Brain microvascular endothelial cell (primary cell): ENCODE measurements around the gene BCL3.

Experiments
- DNase-seq: peaks from one replicate; pipeline ENCODE4 v3.0.0-alpha.2; 2020
- H3K27ac ChIP-seq: fragments of 250-450 bp; sonication (Bioruptor Pico); 2 replicates; pipeline ENCODE4 v1.5.1; 2020; ENCODE audit warnings: mild to moderate bottlenecking, moderate library complexity
- H3K27me3 ChIP-seq: fragments of 250-450 bp; sonication (Bioruptor Pico); replicated peaks from 2 replicates; pipeline ENCODE4 v1.5.1; 2020; ENCODE audit warnings: mild to moderate bottlenecking
- H3K36me3 ChIP-seq: fragments of 250-450 bp; sonication (Bioruptor Pico); replicated peaks from 2 replicates; pipeline ENCODE4 v1.5.1; 2020; ENCODE audit warnings: mild to moderate bottlenecking
- H3K4me3 ChIP-seq: 2 replicates; pipeline ENCODE4 v1.5.1; 2011; ENCODE audit warnings: low read depth, mild to moderate bottlenecking, control low read depth, low read length, moderate library complexity
- CTCF ChIP-seq: IDR thresholded peaks from 2 replicates; pipeline ENCODE4 v1.5.1; 2011; ENCODE audit warnings: low read depth, mild to moderate bottlenecking, moderate library complexity, low read length, control low read depth, inconsistent platforms; ENCODE audit errors: missing control alignments
- in situ Hi-C: cut with HindIII; loops from 2 replicates; pipeline ENCODE4 v1.10.0; 2017; ENCODE audit warnings: low sequenced_read_pairs, low pct_ligation_motif_present

BCL3 gene

DNA sequence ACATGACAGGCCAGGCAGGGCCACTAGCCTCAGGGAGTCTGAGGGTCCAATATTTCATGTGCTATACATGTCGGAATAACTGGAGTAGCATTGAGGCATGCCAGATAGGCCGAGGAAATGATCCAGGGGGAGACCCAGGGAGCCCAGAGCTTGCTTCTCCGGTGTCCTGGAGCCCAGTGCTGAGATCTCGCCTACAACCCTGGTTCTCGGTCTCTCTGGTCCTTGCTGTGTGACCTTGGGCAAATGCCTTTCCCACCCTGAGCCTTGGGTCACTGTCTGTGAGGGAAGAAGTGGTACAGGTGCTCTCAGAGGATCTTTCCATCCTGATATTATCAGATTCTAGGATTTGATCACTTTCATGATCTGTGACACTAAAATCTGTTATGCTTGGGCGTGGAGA lies 40.5 kb downstream of the BCL3 start:
- DNase-seq: no peak
- H3K4me3 ChIP-seq: no peak overlapping the region
- H3K27ac ChIP-seq: no peak overlapping the region
- no peaks in the 10 kb centered on the region for H3K27me3 ChIP-seq
- TF ChIP-seq CTCF: no peak
- H3K36me3 ChIP-seq: no peaks in the 10 kb centered on the region
- in situ Hi-C loops: no loop called here

DNA sequence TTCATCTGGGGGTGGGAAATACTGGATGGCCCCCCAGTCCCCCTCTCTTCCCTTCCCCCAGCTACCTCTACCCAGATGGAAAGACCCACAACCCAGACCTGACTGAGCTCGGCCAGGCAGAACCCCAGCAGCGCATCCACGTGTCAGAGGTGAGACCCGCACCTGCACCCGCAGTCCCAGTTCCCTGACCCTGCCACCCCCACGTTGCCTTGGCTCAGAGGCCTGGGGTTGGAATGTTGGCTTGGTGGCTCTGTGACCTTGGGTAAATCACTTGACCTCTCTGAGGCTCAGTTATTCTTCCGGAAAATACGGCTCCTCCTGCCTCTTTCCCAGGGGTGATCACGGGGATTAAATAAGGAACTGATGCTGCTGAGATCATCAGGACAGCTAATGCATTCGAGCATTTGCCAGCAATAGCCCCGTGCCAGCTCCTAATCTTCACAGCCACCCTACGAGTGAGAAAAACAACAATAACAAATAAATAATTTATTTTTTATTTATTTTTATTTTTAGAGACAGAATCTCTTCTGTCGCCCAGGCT lies 41.5 kb downstream of the BCL3 start:
- Histone ChIP-seq H3K4me3 (no peak overlapping the region), H3K27me3 (no peaks in the 10 kb centered on the region), H3K27ac (no peak overlapping the region), H3K36me3 (no peaks in the 10 kb centered on the region)
- no peak for TF ChIP-seq CTCF
- in situ Hi-C loops: no loop called here
- DNase-seq: no peak

- TF ChIP-seq CTCF: no peak
- Histone ChIP-seq H3K36me3 (no peaks in the 10 kb centered on the region), H3K27me3 (no peaks in the 10 kb centered on the region), H3K27ac (no peak overlapping the region), H3K4me3 (no peak overlapping the region)
- in situ Hi-C loops: no loop called here
- DNase-seq: no peak
Observed at GRCh38 chr19:44792281-44792680, 43.8 kb downstream of the BCL3 start.

DNA sequence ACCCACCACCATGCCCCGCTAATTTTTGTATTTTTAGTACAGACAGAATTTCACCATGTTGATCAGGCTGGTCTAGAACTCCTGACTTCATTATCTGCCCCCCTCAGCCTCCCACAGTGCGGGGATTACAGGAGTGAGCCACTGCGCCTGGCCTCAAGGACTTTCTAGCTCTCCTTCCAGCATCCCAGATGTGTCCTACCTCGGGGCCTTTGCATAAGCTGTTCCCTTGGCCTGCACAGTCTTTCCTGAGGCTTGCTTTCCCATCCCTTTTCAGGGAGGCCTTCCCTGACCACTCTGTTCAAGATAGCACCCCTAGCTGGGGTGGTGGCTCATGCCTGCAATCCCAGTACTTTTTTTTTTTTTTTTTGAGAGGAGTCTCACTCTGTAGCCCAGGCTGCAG lies 46.1 kb downstream of the BCL3 start:
- in situ Hi-C loops: no loop called here
- H3K36me3 ChIP-seq: no peaks in the 10 kb centered on the region
- H3K4me3 ChIP-seq: no peak overlapping the region

DNA sequence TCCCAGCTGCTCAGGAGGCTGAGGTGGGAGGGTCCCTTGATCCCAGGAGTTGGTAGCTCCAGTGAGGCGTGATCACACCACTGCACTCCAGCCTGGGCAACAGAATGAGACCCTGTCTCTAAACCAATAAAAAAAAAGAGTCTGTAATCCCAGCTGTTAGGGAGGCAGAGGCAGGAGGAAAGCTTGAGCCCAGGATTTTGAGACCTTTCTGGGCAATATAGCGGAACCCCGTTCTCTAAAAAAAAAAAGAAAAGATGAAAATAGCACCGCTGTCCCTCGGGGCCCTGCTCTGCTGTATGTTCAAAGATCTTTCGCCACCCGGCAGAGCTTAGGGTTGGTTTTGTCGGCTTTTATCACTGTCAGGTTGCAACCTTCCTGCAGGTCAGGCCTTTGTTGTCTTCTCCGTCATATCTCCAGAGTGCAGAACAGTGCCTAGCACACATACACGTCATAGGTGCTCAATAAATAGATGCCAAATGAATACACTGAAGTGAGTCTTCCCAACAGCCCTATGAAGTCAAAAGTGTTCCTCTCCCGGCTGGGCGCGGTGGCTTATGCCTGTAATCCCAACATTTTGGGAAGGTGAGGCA lies 47.0 kb downstream of the BCL3 start:
- no peaks in the 10 kb centered on the region for H3K36me3 ChIP-seq
- no peak for DNase-seq
- in situ Hi-C loops: no loop called here
- H3K4me3 ChIP-seq: no peak overlapping the region
- no peak overlapping the region for H3K27ac ChIP-seq
- TF ChIP-seq CTCF: no peak
- no peaks in the 10 kb centered on the region for H3K27me3 ChIP-seq

More for the DNA sequence above, 46.1 kb downstream of the BCL3 start:
- no peak for TF ChIP-seq CTCF
- no peak for DNase-seq
- no peaks in the 10 kb centered on the region for H3K27me3 ChIP-seq
- no peak overlapping the region for H3K27ac ChIP-seq

DNA sequence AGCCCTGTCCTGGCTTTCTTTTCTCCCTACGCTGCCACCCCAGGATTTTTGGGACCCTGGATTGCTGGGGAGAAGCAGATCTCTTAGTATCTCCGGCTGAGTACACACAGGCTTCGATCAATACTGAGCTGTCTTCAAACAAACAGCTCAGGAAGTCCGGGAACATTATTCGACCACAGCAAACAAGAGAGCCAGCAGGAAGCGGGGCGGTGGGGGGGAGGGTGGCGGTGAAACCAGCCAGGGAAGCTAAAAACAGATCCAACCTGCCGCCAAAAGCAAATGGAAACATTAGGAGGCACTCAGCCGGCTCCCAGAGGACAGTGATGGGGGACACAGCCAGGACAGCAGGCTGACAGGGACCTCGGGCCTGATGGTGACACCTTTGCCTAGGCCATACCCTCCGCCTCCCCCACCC lies 48.2 kb downstream of the BCL3 start:
- Histone ChIP-seq H3K27ac (no peak overlapping the region), H3K36me3 (no peaks in the 10 kb centered on the region), H3K4me3 (no peak overlapping the region), H3K27me3 (no peaks in the 10 kb centered on the region)
- TF ChIP-seq CTCF: no peak
- DNase-seq: no peak
- in situ Hi-C loops: no loop called here
